ENCODE measurements around the gene TNPO1.

DNA sequence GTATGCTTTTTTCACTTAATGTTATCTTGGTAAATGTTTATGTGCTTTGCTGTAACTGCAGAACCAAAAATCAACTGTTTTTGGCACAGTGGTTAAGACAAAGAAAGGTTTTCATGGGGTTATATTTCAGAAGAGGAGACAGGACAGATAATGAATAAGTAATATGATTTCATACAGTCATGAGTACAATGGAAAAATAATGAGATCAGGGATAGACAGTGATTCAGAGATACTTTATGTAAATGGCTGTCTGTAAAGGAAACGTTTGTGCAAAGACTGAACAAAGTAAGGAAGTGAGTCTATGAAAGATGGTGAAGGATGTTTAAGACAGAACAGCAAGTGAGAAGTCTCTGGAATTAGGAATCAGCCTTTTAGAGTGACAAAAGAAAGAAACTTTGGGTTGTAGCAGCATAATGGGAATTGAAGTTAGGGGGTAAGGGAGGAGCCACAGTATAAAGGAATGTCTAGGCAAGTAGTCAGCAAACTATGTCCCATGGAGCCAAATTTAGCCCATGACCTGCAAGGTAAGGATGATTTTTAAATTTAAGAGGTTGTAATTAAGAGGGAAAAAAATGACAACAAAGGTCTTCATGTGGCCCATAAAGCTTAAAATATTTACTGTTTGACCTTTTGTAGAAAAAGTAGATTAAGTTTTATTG lies 55.0 kb downstream of the TNPO1 start:
- TF ChIP-seq GABPA (IDR thresholded peaks at IDR 0.05; ENCODE audit: borderline replicate concordance, insufficient read depth, low read length) (no peak), NRF1 (IDR thresholded peaks at IDR 0.05; ENCODE audit: low read depth, low read length) (no peak)

Measured in H1 (cell line).